HCT116 (cell line): Measurements from ENCODE around the gene PKM. TPM values are rescaled to one million over a fixed set of nuclear protein-coding genes. Genes with fewer than 3 reads are reported as not detected.

Source experiments
- ATAC-seq: fragments of 200-7000 bp; cut with Tn5 transposase; 2 replicates; pipeline ENCODE4 v1.9.1; 2020; ENCODE audit warnings: mild to moderate bottlenecking, moderate library complexity
- Bru-seq: library from RNA; stranded (reverse); fragments of 400-500 nt; gene quantifications from one replicate; lab custom pipeline; 2021; lab: Mats Ljungman, UMichigan
- BruChase-seq, 2 experiments: library from RNA; stranded (reverse); fragments of 400-500 nt; gene quantifications; one replicate each; lab custom pipeline; 2021; lab: Mats Ljungman, UMichigan
- BruUV-seq: library from RNA; stranded (reverse); fragments of 400-500 nt; replicated peaks from 2 replicates; lab custom pipeline; 2021; lab: Mats Ljungman, UMichigan
- CTCF ChIA-PET: fragments of 300-600 bp; sonication (Branson Sonifier 250); formaldehyde crosslinking; loops from one replicate; lab custom pipeline; 2021; ENCODE audit warnings: antibody characterized with exemption; lab: Charles Lee
- POLR2A ChIA-PET: fragments of 300-600, 350-600 bp; sonication (Branson Sonifier 250); formaldehyde crosslinking; loops from one replicate; lab custom pipeline; 2021; ENCODE audit warnings: antibody characterized with exemption; lab: Charles Lee
- RAD21 ChIA-PET, 2 experiments: fragments of 300-600 bp; sonication (Branson Sonifier 250); formaldehyde crosslinking; loops; one replicate each; lab custom pipeline; 2023; ENCODE audit warnings: low total read pairs in 2 of 2; ENCODE audit not compliant: uncharacterized antibody in 2 of 2, unreplicated experiment in 2 of 2, low non-redundant PET in 1 of 2; lab: Charles Lee
- DNase-seq: peaks from one replicate; pipeline ENCODE4 v3.0.0-alpha.2; 2010; ENCODE audit warnings: low read depth, low spot score
- H2AFZ ChIP-seq: fragments of 200-600 bp; shearing (Covaris generic), sonication (generic); 2 replicates; pipeline ENCODE4 v1.6.1; 2017; ENCODE audit warnings: low read depth, mixed run types, mixed read lengths, antibody characterized with exemption, low read length; ENCODE audit not compliant: poor library complexity, severe bottlenecking
- H3K27ac ChIP-seq: 2 replicates; pipeline ENCODE4 v1.5.1; 2012; ENCODE audit warnings: low read depth, low read length
- H3K27me3 ChIP-seq: fragments of 200-600 bp; sonication (generic); 2 replicates; pipeline ENCODE4 v1.6.1; 2016; ENCODE audit warnings: mixed run types, low read length, mixed read lengths; ENCODE audit not compliant: insufficient read depth
- H3K36me3 ChIP-seq, 2 experiments: fragments of 200-500 bp in 1 of 2; fragments of 200-600 bp in 1 of 2; sonication (Bioruptor generic) in 1 of 2; sonication (generic) in 1 of 2; 2 replicates each; pipeline versions ENCODE4 v1.5.1 to v1.6.1; 2014 to 2016; ENCODE audit warnings: low read length in 2 of 2, inconsistent platforms in 1 of 2, mixed read lengths in 1 of 2, mixed run types in 1 of 2; ENCODE audit not compliant: insufficient read depth in 2 of 2, control insufficient read depth in 1 of 2
- H3K4me1 ChIP-seq, 2 experiments: fragments of 200-600 bp in 1 of 2; sonication (generic) in 1 of 2; 2 replicates each; pipeline versions ENCODE4 v1.5.1 to v1.6.1; 2012 to 2017; ENCODE audit warnings: low read length in 2 of 2, inconsistent platforms in 1 of 2, mild to moderate bottlenecking in 1 of 2, mixed read lengths in 1 of 2, mixed run types in 1 of 2, moderate library complexity in 1 of 2; ENCODE audit not compliant: insufficient read depth in 2 of 2, control insufficient read depth in 1 of 2
- H3K4me2 ChIP-seq: fragments of 200-600 bp; sonication (generic); 2 replicates; pipeline ENCODE4 v1.6.1; 2017; ENCODE audit warnings: mixed run types, low read length, mixed read lengths
- H3K4me3 ChIP-seq, 2 experiments: fragments of 200-600 bp in 1 of 2; sonication (generic) in 1 of 2; replicated peaks in 1 of 2; 2 replicates each; pipeline ENCODE4 v1.5.1; 2011 to 2016; ENCODE audit warnings: low read length in 2 of 2, control low read depth in 1 of 2, low read depth in 1 of 2, mild to moderate bottlenecking in 1 of 2, mixed read lengths in 1 of 2, mixed run types in 1 of 2
- H3K79me2 ChIP-seq: fragments of 200-600 bp; sonication (generic); 2 replicates; pipeline ENCODE4 v1.6.1; 2017; ENCODE audit warnings: mild to moderate bottlenecking, mixed run types, low read length, moderate library complexity, mixed read lengths; ENCODE audit not compliant: insufficient read depth
- H3K9ac ChIP-seq: fragments of 200-600 bp; sonication (generic); 2 replicates; pipeline ENCODE4 v1.6.1; 2016; ENCODE audit warnings: low read length, mixed read lengths
- H3K9me2 ChIP-seq: fragments of 200-600 bp; sonication (generic), shearing (Covaris generic); 2 replicates; pipeline ENCODE4 v1.6.1; 2017; ENCODE audit warnings: mixed run types, mild to moderate bottlenecking, moderate library complexity; ENCODE audit not compliant: insufficient read depth
- H3K9me3 ChIP-seq, 2 experiments: fragments of 200-500 bp in 1 of 2; fragments of 200-600 bp in 1 of 2; sonication (Bioruptor generic) in 1 of 2; sonication (generic) in 1 of 2; 2 replicates each; pipeline ENCODE4 v1.6.1; 2014 to 2017; ENCODE audit warnings: low read length in 2 of 2, mixed read lengths in 2 of 2, inconsistent platforms in 1 of 2, low read depth in 1 of 2, mild to moderate bottlenecking in 1 of 2, mixed run types in 1 of 2, moderate library complexity in 1 of 2; ENCODE audit not compliant: control insufficient read depth in 1 of 2, insufficient read depth in 1 of 2
- H4K20me1 ChIP-seq: fragments of 200-600 bp; sonication (generic), shearing (Covaris generic); 2 replicates; pipeline ENCODE4 v1.6.1; 2017; ENCODE audit warnings: mixed run types, mild to moderate bottlenecking, moderate library complexity; ENCODE audit not compliant: insufficient read depth
- CBX3 ChIP-seq: IDR thresholded peaks from 2 replicates; pipeline ENCODE4 v1.6.1; 2012; ENCODE audit warnings: low read depth
- EGR1 ChIP-seq: IDR thresholded peaks from 2 replicates; pipeline ENCODE4 v1.6.1; 2012; ENCODE audit warnings: low read depth
- ELF1 ChIP-seq: IDR thresholded peaks from 2 replicates; pipeline ENCODE4 v1.6.1; 2012; ENCODE audit warnings: low read depth, borderline replicate concordance
- POLR2A ChIP-seq: IDR thresholded peaks from 2 replicates; pipeline ENCODE4 v1.7.0; 2011; ENCODE audit warnings: borderline replicate concordance; ENCODE audit not compliant: insufficient read depth, insufficient read length; ENCODE audit errors: extremely low read depth
- POLR2AphosphoS5 ChIP-seq: IDR thresholded peaks from 2 replicates; pipeline ENCODE4 v1.6.1; 2011; ENCODE audit warnings: mild to moderate bottlenecking, low read depth, low read length, moderate library complexity
- SRF ChIP-seq: IDR thresholded peaks from 2 replicates; pipeline ENCODE4 v1.6.1; 2012; ENCODE audit warnings: low read depth
- TCF7L2 ChIP-seq: IDR thresholded peaks from 2 replicates; pipeline ENCODE4 v1.7.0; 2011; ENCODE audit warnings: borderline replicate concordance, inconsistent platforms; ENCODE audit not compliant: insufficient read depth, insufficient read length; ENCODE audit errors: extremely low read depth
- YY1 ChIP-seq: IDR thresholded peaks from 2 replicates; pipeline ENCODE4 v1.6.1; 2011; ENCODE audit warnings: low read length, low read depth, moderate library complexity, mild to moderate bottlenecking; ENCODE audit not compliant: insufficient replicate concordance; ENCODE audit errors: extremely low read depth
- ZFX ChIP-seq: fragments of 450-650 bp; IDR thresholded peaks from 2 replicates; pipeline ENCODE4 v1.6.1; 2017
- intact Hi-C: fragments of 100-400 bp; cut with micrococcal nuclease; formaldehyde crosslinking; loops from 2 replicates; pipeline ENCODE4 v1.10.0; 2022
- long read RNA-seq: library from polyadenylated mRNA; unstranded; transcript quantifications from one replicate; pipeline ENCODE4 v2.0.0, GENCODE V29; 2021; ENCODE audit not compliant: unreplicated experiment
- polyA plus RNA-seq: library from polyadenylated mRNA; unstranded; fragments of >200 nt; gene quantifications from 2 replicates; pipeline ENCODE4 v1.2.1, GENCODE V29; 2012; ENCODE audit warnings: missing spikeins
- total RNA-seq: library from RNA; stranded (reverse); gene quantifications from one replicate; pipeline ENCODE4 v1.2.1, GENCODE V29; 2021; ENCODE audit not compliant: unreplicated experiment
- TF ChIP-seq, protein P1 (sequence below): IDR thresholded peaks from 2 replicates; pipeline ENCODE4 v1.6.1; 2012

The PKM gene
- total RNA-seq (1,664 TPM), Bru-seq, nascent RNA (percentile 97 among the genes with signal in this experiment), BruChase-seq, experiment 1, labeled RNA remaining after a 6-hour chase (percentile 98 among the genes with signal in this experiment), BruChase-seq, experiment 2, labeled RNA remaining after a 2-hour chase (percentile 97 among the genes with signal in this experiment)
- 2,370 and 2,533 TPM in 2 replicates for polyA plus RNA-seq
- long read RNA-seq, transcript PKM-214 (2 exons, 2,301 nt), result minor isoform, 27 of 4,698 reads
- long read RNA-seq, transcript PKM-202 (11 exons, 2,318 nt), result major isoform, 3,515 of 4,698 reads
- long read RNA-seq, transcript PKM-212 (3 exons, 3,016 nt), result minor isoform, 42 of 4,698 reads
- long read RNA-seq, partial matches to known transcripts, result 494 of 4,698 reads
- long read RNA-seq, other reads (novel, unspliced or antisense), result 618 of 4,698 reads

DNA sequence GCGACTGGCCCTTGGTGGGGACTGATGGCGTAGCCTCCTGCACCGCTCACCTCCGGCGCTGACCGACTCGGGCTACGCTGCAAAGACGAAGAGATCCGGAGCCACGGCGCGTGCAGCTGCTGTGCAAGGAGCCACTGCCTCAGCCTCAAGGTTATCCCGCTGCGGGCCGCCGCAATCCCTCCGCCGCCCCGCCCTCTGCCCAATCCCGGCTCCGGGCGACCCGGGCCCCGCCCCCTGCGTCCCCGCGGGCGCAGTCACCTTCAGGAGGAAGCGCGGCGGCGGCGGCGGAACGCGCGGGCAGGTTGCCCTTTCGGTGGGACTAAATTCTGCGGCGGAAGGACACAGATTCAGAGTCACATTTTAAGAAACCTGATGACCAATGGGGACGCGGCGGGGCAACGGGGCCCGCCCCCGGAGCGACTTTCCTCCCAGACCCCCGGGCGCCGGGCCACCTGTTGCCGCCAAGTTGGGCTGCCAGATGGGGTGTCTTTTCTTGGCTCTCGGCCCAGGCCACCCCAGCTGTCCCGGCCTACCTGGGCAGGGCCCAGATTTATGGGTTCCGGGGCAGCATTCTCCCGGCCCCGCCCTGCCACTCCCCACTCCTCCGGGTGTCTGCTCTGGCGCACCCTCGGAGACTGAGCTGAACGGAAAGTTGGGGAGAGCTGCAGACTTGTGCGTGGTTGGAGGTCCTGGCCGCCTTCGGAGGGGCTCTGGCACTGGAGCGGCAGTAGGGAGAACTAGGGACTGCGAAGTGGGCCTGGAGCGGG is at the start of gene PKM:
Gene PKM, minus strand, starts transcription at position 125 of the 767 bp plus-strand sequence. CDS start 12,093 bp downstream, outside the sequence.
- H3K36me3 ChIP-seq, result peaks cover 0 to 12% of the 10 kb centered on the region in 2 experiments; a peak in 3 of 4 replicates
- peak; percentile 70 for ATAC-seq
- BruUV-seq, result no TSS peak
- H3K4me2 ChIP-seq, result peak within 1 kb of the TSS; percentile 99
- CTCF ChIA-PET, result no interaction called here
- peak within 1 kb of the TSS; percentile 94 for H3K9ac ChIP-seq
- peak within 1 kb of the TSS; percentile 82 to 94 for H3K4me3 ChIP-seq
- no peaks in the 10 kb centered on the region for H3K27me3 ChIP-seq
- TF ChIP-seq ELF1 (no peak), TCF7L2 (peak; percentile 78), YY1 (peak; percentile 58), ZFX (peak; percentile 52), CBX3 (no peak), POLR2A (peak; percentile 97), EGR1 (no peak), SRF (no peak), POLR2AphosphoS5 (peak; percentile 99)
- TF ChIP-seq, protein P1, sequence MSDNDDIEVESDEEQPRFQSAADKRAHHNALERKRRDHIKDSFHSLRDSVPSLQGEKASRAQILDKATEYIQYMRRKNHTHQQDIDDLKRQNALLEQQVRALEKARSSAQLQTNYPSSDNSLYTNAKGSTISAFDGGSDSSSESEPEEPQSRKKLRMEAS, result no peak
- TF ChIP-seq, all 23 proteins: peak for 5
- peak within 1 kb of the TSS; percentile 92 for H3K27ac ChIP-seq
- H2AFZ ChIP-seq, result no peak within 1 kb of the TSS
- intact Hi-C loops, result loop anchor here (10.0 kb wide), 1 partner anchor 244 kb away; the partner anchor contains the start of gene ARIH1
- RAD21 ChIA-PET, result no interaction called here
- peaks cover 22% of the 10 kb centered on the region; the same call in 1 of the 2 replicates for H4K20me1 ChIP-seq
- H3K9me3 ChIP-seq, result no peaks in the 10 kb centered on the region
- DNase-seq, result peak; percentile 99
- H3K9me2 ChIP-seq, result no peaks in the 10 kb centered on the region
- H3K4me1 ChIP-seq, result peaks cover 38 to 58% of the 10 kb centered on the region in 2 experiments
- POLR2A ChIA-PET, result interaction anchor here (0.9 to 1.7 kb wide), 11 partner anchors 8 to 34 kb away, joined by 3 to 7 read pairs (median 4); partner anchors contain the start of gene GRAMD2A
- H3K79me2 ChIP-seq, result peaks cover 58% of the 10 kb centered on the region
